NCI-H1092 (cell line): ENCODE measurements around the gene FAM229A.

Experiments used
- DNase-seq: peaks from one replicate; lab custom pipeline; 2025; lab: John Stamatoyannopoulos, UW

The FAM229A gene

GRCh38 chr1:32329931-32330466, 32.3 kb downstream of the FAM229A start:
- no peak for DNase-seq

- no peak for DNase-seq
These were observed 35.1 kb downstream of the FAM229A start for GRCh38 chr1:32327204-32327603.

- no peak for DNase-seq
These were observed 40.5 kb downstream of the FAM229A start for GRCh38 chr1:32321712-32322291.

- DNase-seq = no peak
These were observed 44.0 kb downstream of the FAM229A start for GRCh38 chr1:32318127-32318869.

GRCh38 chr1:32316903-32317277, 45.4 kb downstream of the FAM229A start:
- no peak for DNase-seq

GRCh38 chr1:32311709-32312393, 50.4 kb downstream of the FAM229A start:
- no peak for DNase-seq
